Adipose tissue (tissue), 3 donors: ENCODE measurements around the gene UBL7. TPM values are rescaled to one million over a fixed set of nuclear protein-coding genes. Genes with fewer than 3 reads are reported as not detected.

Experiments used
- H3K27ac ChIP-seq: one replicate; pipeline ENCODE4 v1.5.1; 2013; ENCODE audit warnings: low read depth, low read length
- WGBS, 3 donors: extraction: QIAGEN DNeasy Blood & Tissue Kit; methylation state at CpG; one replicate each; pipeline ENCODE4 v1.1.7; 2013; 5-methylcytosine and 5-hydroxymethylcytosine counted together
- polyA plus RNA-seq, 3 donors: library from polyadenylated mRNA; stranded (reverse); fragments of 200-250 nt; gene quantifications; one replicate each; pipeline ENCODE4 v1.2.3, GENCODE V29; 2013
- donor health status: healthy with polysubstance abuse.
- donor health status: Bipolar disorder and iron deficiency.
- donor health status: healthy.

Gene UBL7
- polyA plus RNA-seq, 3 donors: 26.7 to 33.9 (median 31.9) TPM

- no peak overlapping the region for H3K27ac ChIP-seq
- 63 to 74% (median 64%) methylated on average over 8 of the region's 8 CpGs for WGBS, 3 donors
Observed at GRCh38 chr15:74444106-74445062, 16.6 kb downstream of the UBL7 start.

- no peak overlapping the region for H3K27ac ChIP-seq
- WGBS, 3 donors: 69 to 80% (median 77%) methylated on average over 14 of the region's 14 CpGs
Observed at GRCh38 chr15:74443100-74443909, 17.7 kb downstream of the UBL7 start.

GRCh38 chr15:74442604-74443003, 18.4 kb downstream of the UBL7 start:
- no peak overlapping the region for H3K27ac ChIP-seq
- WGBS, 3 donors: 72 to 73% (median 73%) methylated on average over 3 of the region's 3 CpGs

- no peak overlapping the region for H3K27ac ChIP-seq
- 55 to 89% (median 78%) methylated on average over 3 of the region's 3 CpGs for WGBS, 3 donors
Observed at GRCh38 chr15:74442063-74442462, 18.9 kb downstream of the UBL7 start.

GRCh38 chr15:74441248-74441941, 19.6 kb downstream of the UBL7 start:
- no peak overlapping the region for H3K27ac ChIP-seq
- WGBS, 3 donors: 83 to 92% (median 89%) methylated on average over 6 of the region's 6 CpGs

GRCh38 chr15:74438721-74439316, 22.1 kb downstream of the UBL7 start:
- whole genome bisulfite sequencing, 3 donors: 0% methylated on average over 2 of the region's 2 CpGs
- H3K27ac ChIP-seq: no peak overlapping the region

GRCh38 chr15:74438206-74438605, 22.8 kb downstream of the UBL7 start:
- WGBS, 3 donors: 48 to 50% (median 50%) methylated on average over 2 of the region's 2 CpGs

GRCh38 chr15:74434263-74435136, 26.5 kb downstream of the UBL7 start:
- WGBS, 3 donors: 62 to 76% (median 66%) methylated on average over 16 of the region's 16 CpGs

More at GRCh38 chr15:74438206-74438605, 22.8 kb downstream of the UBL7 start:
- no peak overlapping the region for H3K27ac ChIP-seq

GRCh38 chr15:74433592-74434262, 27.2 kb downstream of the UBL7 start, which contains the start of gene SEMA7A:
SEMA7A (minus strand) TSS chr15:74433958; CDS start chr15:74433918, 40 bp downstream.
- WGBS, 3 donors: 1 to 2% (median 1%) methylated on average over 61 to 75 of the region's 75 CpGs
- H3K27ac ChIP-seq: no peak within 1 kb of the TSS

More at GRCh38 chr15:74434263-74435136, 26.5 kb downstream of the UBL7 start:
- H3K27ac ChIP-seq: no peak overlapping the region

GRCh38 chr15:74432968-74433591, 27.9 kb downstream of the UBL7 start:
- H3K27ac ChIP-seq: no peak overlapping the region
- WGBS, 3 donors: 1 to 3% (median 2%) methylated on average over 35 to 64 of the region's 64 CpGs

- 25 to 37% (median 33%) methylated on average over 21 of the region's 21 CpGs for WGBS, 3 donors
- no peak overlapping the region for H3K27ac ChIP-seq
Observed at GRCh38 chr15:74432271-74432967, 28.5 kb downstream of the UBL7 start.

GRCh38 chr15:74431645-74432044, 29.3 kb downstream of the UBL7 start:
- 86 to 91% (median 86%) methylated on average over 8 of the region's 8 CpGs for WGBS, 3 donors
- no peak overlapping the region for H3K27ac ChIP-seq

- no peak overlapping the region for H3K27ac ChIP-seq
- 92 to 97% (median 93%) methylated on average over 1 of the region's 1 CpG for WGBS, 3 donors
Observed at GRCh38 chr15:74431116-74431515, 29.8 kb downstream of the UBL7 start.

GRCh38 chr15:74430510-74430951, 30.4 kb downstream of the UBL7 start:
- WGBS, 3 donors: 66 to 75% (median 72%) methylated on average over 6 of the region's 6 CpGs

GRCh38 chr15:74429781-74430400, 31.1 kb downstream of the UBL7 start:
- 85 to 91% (median 86%) methylated on average over 6 of the region's 6 CpGs for WGBS, 3 donors
- H3K27ac ChIP-seq: no peak overlapping the region

More at GRCh38 chr15:74430510-74430951, 30.4 kb downstream of the UBL7 start:
- H3K27ac ChIP-seq: no peak overlapping the region
